NT2/D1 (cell line): Measurements from ENCODE around the gene COA4.

Source experiments
- DNase-seq: peaks from one replicate; pipeline ENCODE4 v3.0.0-alpha.2; 2011; ENCODE audit warnings: low read depth, low spot score
- H3K27me3 ChIP-seq: 2 replicates; pipeline ENCODE4 v1.6.0; 2011; ENCODE audit warnings: mild to moderate bottlenecking; ENCODE audit not compliant: insufficient read length, insufficient read depth
- H3K36me3 ChIP-seq: 2 replicates; pipeline ENCODE4 v1.6.1; 2011; ENCODE audit warnings: mild to moderate bottlenecking, low read length, mixed read lengths; ENCODE audit not compliant: insufficient read depth, insufficient read length
- H3K4me1 ChIP-seq: 2 replicates; pipeline ENCODE4 v1.5.1; 2011; ENCODE audit not compliant: insufficient read depth, insufficient read length
- H3K4me3 ChIP-seq: 2 replicates; pipeline ENCODE4 v1.5.1; 2011; ENCODE audit warnings: low read depth; ENCODE audit not compliant: insufficient read length
- H3K9ac ChIP-seq: 2 replicates; pipeline ENCODE4 v1.6.0; 2011; ENCODE audit warnings: low read depth; ENCODE audit not compliant: insufficient read length
- H3K9me3 ChIP-seq: 2 replicates; pipeline ENCODE4 v1.5.1; 2011; ENCODE audit warnings: mild to moderate bottlenecking, low read length; ENCODE audit not compliant: insufficient read depth
- SUZ12 ChIP-seq: IDR thresholded peaks from 2 replicates; pipeline ENCODE4 v1.6.1; 2011; ENCODE audit not compliant: insufficient read length, insufficient read depth; ENCODE audit errors: extremely low read depth
- YY1 ChIP-seq: IDR thresholded peaks from 2 replicates; pipeline ENCODE4 v1.6.1; 2011; ENCODE audit not compliant: insufficient read length, insufficient read depth
- ZNF274 ChIP-seq: IDR thresholded peaks from 2 replicates; pipeline ENCODE4 v1.6.1; 2011; ENCODE audit warnings: mild to moderate bottlenecking, low read depth, low read length

COA4 gene

DNA sequence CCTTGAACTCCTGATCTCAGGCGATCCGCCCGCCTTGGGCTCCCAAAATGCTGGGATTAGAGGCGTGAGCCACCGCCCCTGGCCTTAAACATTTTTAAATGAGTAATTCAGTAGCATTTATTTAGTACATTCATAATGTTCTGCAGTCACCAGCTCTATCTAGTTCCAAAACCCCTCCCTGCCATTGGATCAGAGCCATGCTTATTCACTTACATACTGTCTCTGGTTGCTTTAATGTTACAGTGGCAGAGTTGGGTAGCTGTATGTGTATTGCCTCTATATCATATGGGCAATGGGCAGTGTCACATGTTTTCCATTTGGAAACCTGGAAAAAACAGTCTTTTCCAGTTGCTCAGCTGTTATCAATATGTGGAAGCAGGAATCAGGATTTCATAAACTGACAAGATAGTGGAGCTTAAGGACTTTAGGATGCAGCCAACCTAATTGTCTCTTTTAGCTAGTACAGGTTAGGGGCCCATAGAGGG is 10.5 kb downstream of the COA4 start:
- Histone ChIP-seq H3K27me3 (no peaks in the 10 kb centered on the region), H3K4me1 (no peaks in the 10 kb centered on the region), H3K4me3 (no peak overlapping the region), H3K9me3 (no peaks in the 10 kb centered on the region), H3K36me3 (peaks cover 25% of the 10 kb centered on the region), H3K9ac (no peak overlapping the region)
- TF ChIP-seq ZNF274: no peak
- no peak for TF ChIP-seq SUZ12
- no peak for TF ChIP-seq YY1
- no peak for DNase-seq

DNA sequence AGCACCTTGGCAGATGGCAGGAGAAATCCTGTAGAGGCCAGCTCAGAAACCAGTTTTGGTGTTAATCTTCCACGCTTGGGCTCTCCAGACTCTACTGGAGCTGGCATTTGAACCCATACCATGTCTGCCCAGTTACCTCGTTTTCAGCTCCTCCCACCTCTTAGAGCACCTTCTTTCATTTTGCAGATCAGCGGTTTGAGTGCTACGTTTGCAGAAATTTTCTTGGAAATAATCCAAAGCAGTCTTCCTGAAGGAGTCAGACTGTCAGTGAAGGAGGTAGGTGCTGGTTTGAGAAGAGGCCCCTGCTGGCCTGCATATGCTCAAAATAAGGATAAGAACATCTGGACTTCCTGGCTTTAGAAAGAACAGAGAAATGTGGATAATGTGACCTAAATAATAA is 13.7 kb downstream of the COA4 start:
- Histone ChIP-seq H3K36me3 (peaks cover 9% of the 10 kb centered on the region), H3K4me3 (no peak overlapping the region), H3K9me3 (no peaks in the 10 kb centered on the region), H3K4me1 (no peaks in the 10 kb centered on the region), H3K27me3 (no peaks in the 10 kb centered on the region), H3K9ac (no peak overlapping the region)
- TF ChIP-seq YY1: no peak
- no peak for TF ChIP-seq SUZ12
- no peak for TF ChIP-seq ZNF274
- DNase-seq: no peak

DNA sequence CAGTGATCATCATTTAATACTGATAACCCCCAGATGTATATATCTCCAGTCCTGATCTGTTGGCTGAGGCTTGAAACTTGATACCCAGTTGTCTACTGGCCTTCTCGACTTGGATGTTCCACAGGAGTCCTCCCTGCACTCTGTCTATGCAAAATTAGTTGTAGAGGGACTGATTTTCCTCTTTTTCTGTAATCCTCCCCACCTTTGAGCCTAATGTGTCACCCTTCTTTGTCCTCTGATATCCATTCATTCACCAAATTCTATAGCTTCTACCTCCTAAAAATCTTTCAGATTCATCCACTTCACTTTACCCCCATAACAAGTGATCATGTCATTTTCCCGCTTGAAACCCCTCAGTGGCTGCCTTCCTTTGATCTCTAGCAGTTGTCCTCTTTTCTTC is 16.4 kb downstream of the COA4 start:
- no peak for DNase-seq
- H3K36me3 ChIP-seq: peaks cover 9% of the 10 kb centered on the region
- TF ChIP-seq YY1 (no peak), ZNF274 (no peak), SUZ12 (no peak)
- H3K27me3 ChIP-seq: no peaks in the 10 kb centered on the region
- H3K9ac ChIP-seq: no peak overlapping the region
- no peaks in the 10 kb centered on the region for H3K4me1 ChIP-seq
- no peaks in the 10 kb centered on the region for H3K9me3 ChIP-seq
- H3K4me3 ChIP-seq: no peak overlapping the region

DNA sequence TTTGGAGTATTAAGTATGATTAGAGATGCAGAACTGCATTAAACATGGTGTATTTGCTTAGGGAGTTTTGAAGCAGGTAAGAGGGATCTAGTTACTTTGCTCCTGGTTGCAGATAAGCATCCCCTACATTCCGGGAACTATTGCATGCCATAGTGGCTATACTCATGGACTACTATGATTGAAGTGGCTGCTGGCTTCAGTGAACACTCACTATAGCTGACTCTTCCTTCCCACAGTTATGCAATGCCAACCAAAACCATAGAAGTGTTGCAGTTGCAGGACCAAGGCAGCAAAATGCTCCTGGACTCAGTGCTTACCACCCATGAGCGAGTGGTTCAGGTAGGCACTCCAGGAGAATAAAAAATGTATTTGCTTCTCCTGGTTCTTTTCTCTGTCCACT is 17.0 kb downstream of the COA4 start:
- H3K9ac ChIP-seq: no peak overlapping the region
- H3K27me3 ChIP-seq: no peaks in the 10 kb centered on the region
- no peak overlapping the region for H3K4me3 ChIP-seq
- H3K9me3 ChIP-seq: no peaks in the 10 kb centered on the region
- peaks cover 9% of the 10 kb centered on the region for H3K36me3 ChIP-seq
- DNase-seq: no peak
- no peaks in the 10 kb centered on the region for H3K4me1 ChIP-seq
- no peak for TF ChIP-seq ZNF274
- TF ChIP-seq YY1: no peak
- no peak for TF ChIP-seq SUZ12

DNA sequence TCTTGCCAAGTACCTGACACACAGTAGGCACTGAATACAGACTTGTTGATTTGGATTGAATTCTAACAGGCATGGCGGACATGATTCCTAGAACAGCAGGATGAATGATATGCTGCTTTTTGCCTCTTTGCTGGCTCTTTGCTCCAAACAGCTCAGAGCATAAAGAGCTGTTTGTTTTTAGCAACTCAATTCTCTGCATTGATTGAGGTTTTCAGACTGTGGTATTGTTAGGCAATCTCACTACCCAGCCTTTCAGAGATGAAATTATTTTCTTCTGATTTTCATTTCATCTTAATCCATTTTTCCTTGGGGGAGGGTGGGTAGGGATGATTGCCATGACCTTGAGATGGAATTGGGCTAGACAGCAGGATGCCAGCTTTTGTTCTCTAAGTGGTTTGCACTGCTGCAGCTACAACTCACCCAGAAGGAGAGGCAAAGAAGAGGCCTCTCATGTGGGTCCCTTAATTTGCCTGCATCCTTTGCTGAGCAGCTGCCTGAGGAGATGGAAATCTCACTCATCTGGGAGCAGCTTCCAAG is 20.5 kb downstream of the COA4 start:
- Histone ChIP-seq H3K36me3 (peaks cover under 1% of the 10 kb centered on the region), H3K27me3 (no peaks in the 10 kb centered on the region), H3K9me3 (no peaks in the 10 kb centered on the region), H3K4me3 (no peak overlapping the region), H3K4me1 (no peaks in the 10 kb centered on the region), H3K9ac (no peak overlapping the region)
- TF ChIP-seq ZNF274 (no peak), SUZ12 (no peak), YY1 (no peak)
- DNase-seq: no peak

DNA sequence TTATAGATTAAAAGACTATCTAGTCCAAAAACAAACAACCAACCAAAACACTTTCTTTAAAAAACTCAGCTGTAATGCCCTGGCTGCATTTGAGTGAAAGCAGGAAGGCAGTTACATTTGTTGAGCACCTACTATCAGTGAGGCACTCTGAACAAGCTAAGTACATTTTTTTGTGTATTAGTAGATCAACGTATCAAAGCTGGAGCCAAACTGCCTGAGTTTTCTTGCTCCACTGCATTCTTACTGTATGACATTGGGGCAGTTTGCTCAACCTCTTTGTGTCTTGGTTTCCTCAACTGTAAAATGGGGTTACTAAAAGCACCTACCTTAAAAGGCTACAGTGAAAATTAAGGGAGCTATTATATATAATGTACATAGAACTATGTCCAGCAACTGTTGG is 22.0 kb downstream of the COA4 start:
- Histone ChIP-seq H3K9me3 (no peaks in the 10 kb centered on the region), H3K9ac (no peak overlapping the region), H3K4me1 (no peaks in the 10 kb centered on the region), H3K27me3 (no peaks in the 10 kb centered on the region), H3K36me3 (peaks cover 2% of the 10 kb centered on the region), H3K4me3 (no peak overlapping the region)
- TF ChIP-seq YY1: no peak
- TF ChIP-seq SUZ12: no peak
- TF ChIP-seq ZNF274: no peak
- DNase-seq: no peak

DNA sequence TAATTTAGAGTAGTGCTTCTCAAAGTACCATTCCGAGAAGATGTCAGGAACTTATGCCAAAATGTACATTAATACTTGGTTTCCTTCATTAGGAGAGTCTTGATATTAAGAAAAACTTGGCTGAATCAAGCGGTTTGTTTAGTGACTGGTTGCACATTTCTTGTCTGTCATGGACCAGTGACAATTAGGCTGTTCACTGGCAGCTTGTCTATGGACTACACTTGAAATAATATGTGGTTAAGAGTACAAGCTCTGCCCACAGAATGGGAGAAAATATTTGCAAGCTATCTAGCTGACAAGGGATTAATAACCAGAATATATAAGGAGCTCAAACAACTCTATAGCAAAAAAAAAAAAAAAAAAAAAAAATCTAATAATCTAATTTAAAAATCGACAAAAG is 24.6 kb downstream of the COA4 start:
- Histone ChIP-seq H3K27me3 (no peaks in the 10 kb centered on the region), H3K9ac (no peak overlapping the region), H3K9me3 (no peaks in the 10 kb centered on the region), H3K4me3 (no peak overlapping the region), H3K36me3 (peaks cover 4% of the 10 kb centered on the region), H3K4me1 (no peaks in the 10 kb centered on the region)
- TF ChIP-seq SUZ12: no peak
- TF ChIP-seq ZNF274: no peak
- DNase-seq: no peak
